GM19372 (cell line): ENCODE data around the gene HMCN1.

Source experiments
- ATAC-seq: cut with Tn5 transposase; IDR thresholded peaks from one replicate; pipeline ENCODE4 v1.9.1; 2021; ENCODE audit warnings: mild to moderate bottlenecking, low read depth, moderate library complexity; ENCODE audit not compliant: unreplicated experiment

HMCN1 gene

GRCh38 chr1:185733818-185734735 is at the start of gene HMCN1:
HMCN1 (plus strand) TSS chr1:185734391; CDS start chr1:185734780, 389 bp downstream.
- ATAC-seq = no peak

GRCh38 chr1:185686821-185687778 is 47.1 kb upstream of the HMCN1 start:
- no peak for ATAC-seq

- no peak for ATAC-seq
Measured at GRCh38 chr1:185690527-185690926, 43.7 kb upstream of the HMCN1 start.

GRCh38 chr1:185693654-185694053 is 40.5 kb upstream of the HMCN1 start:
- ATAC-seq = peak; percentile 17

- peak; percentile 85 for ATAC-seq
Measured at GRCh38 chr1:185694081-185694480, 40.1 kb upstream of the HMCN1 start.

- no peak for ATAC-seq
Measured at GRCh38 chr1:185695299-185695698, 38.9 kb upstream of the HMCN1 start.

- no peak for ATAC-seq
Measured at GRCh38 chr1:185696422-185697150, 37.6 kb upstream of the HMCN1 start.

GRCh38 chr1:185699874-185700273 is 34.3 kb upstream of the HMCN1 start:
- no peak for ATAC-seq

GRCh38 chr1:185701650-185702049 is 32.5 kb upstream of the HMCN1 start:
- no peak for ATAC-seq

- ATAC-seq = no peak
Measured at GRCh38 chr1:185704181-185704580, 30.0 kb upstream of the HMCN1 start.

GRCh38 chr1:185716095-185716494 is 18.1 kb upstream of the HMCN1 start:
- no peak for ATAC-seq

- ATAC-seq = no peak
Measured at GRCh38 chr1:185719021-185719420, 15.2 kb upstream of the HMCN1 start.

GRCh38 chr1:185720633-185721272 is 13.4 kb upstream of the HMCN1 start:
- ATAC-seq = no peak

- no peak for ATAC-seq
Measured at GRCh38 chr1:185721553-185721952, 12.6 kb upstream of the HMCN1 start.

GRCh38 chr1:185722098-185722497 is 12.1 kb upstream of the HMCN1 start:
- ATAC-seq = no peak

- ATAC-seq = no peak
Measured at GRCh38 chr1:185727726-185728125, 6.5 kb upstream of the HMCN1 start.

- ATAC-seq = no peak
Measured at GRCh38 chr1:185731446-185731845, 2.7 kb upstream of the HMCN1 start.

GRCh38 chr1:185732951-185733350 is 1.2 kb upstream of the HMCN1 start:
- ATAC-seq = no peak

GRCh38 chr1:185734929-185735700 is 924 bp downstream of the HMCN1 start:
- no peak for ATAC-seq
